Kidney (tissue), 14 donors: ENCODE results near the gene KIF16B. TPM values are rescaled to one million over a fixed set of nuclear protein-coding genes. Genes with fewer than 3 reads are reported as not detected.
A peak's percentile ranks its signal among the peaks of the same experiment; 100 is the strongest.

Source experiments
- DNase-seq, 5 donors: peaks; one replicate each; pipeline ENCODE4 v3.0.0-alpha.2; 2013 to 2020
- FAIRE-seq: peaks from 2 replicates; lab custom pipeline; 2012; peaks lifted over from hg19 to GRCh38; lab: Jason Lieb, UNC
- H3K27ac ChIP-seq, 2 donors: one replicate each; pipeline ENCODE4 v1.7.0; 2013; ENCODE audit warnings: low read depth in 2 of 2, low read length in 2 of 2, inconsistent platforms in 1 of 2
- H3K27me3 ChIP-seq: one replicate; pipeline ENCODE4 v1.7.1; 2013; ENCODE audit warnings: low read length, inconsistent platforms; ENCODE audit not compliant: control insufficient read depth, insufficient read depth
- H3K36me3 ChIP-seq, 3 donors: one replicate each; pipeline versions ENCODE4 v1.7.0 to v1.7.1; 2013; ENCODE audit warnings: low read length in 3 of 3, control low read depth in 1 of 3, inconsistent platforms in 1 of 3; ENCODE audit not compliant: insufficient read depth in 3 of 3, control insufficient read depth in 2 of 3
- H3K4me1 ChIP-seq, 3 donors: one replicate each; pipeline versions ENCODE4 v1.7.0 to v1.7.1; 2013; ENCODE audit warnings: low read length in 3 of 3, inconsistent platforms in 1 of 3, low read depth in 1 of 3; ENCODE audit not compliant: control insufficient read depth in 2 of 3, insufficient read depth in 2 of 3
- H3K4me3 ChIP-seq, 3 donors: one replicate each; pipeline versions ENCODE4 v1.7.0 to v1.8.1; 2013; ENCODE audit warnings: low read length in 3 of 3, control low read depth in 1 of 3, inconsistent platforms in 1 of 3
- H3K9ac ChIP-seq, 3 donors: one replicate each; pipeline versions ENCODE4 v1.7.0 to v1.7.1; 2013; ENCODE audit warnings: low read length in 3 of 3, control low read depth in 1 of 3, inconsistent platforms in 1 of 3
- H3K9me3 ChIP-seq, 3 donors: one replicate each; pipeline versions ENCODE4 v1.7.0 to v1.7.1; 2013; ENCODE audit warnings: low read length in 3 of 3, control low read depth in 1 of 3, inconsistent platforms in 1 of 3; ENCODE audit not compliant: control insufficient read depth in 2 of 3, insufficient read depth in 1 of 3
- CTCF ChIP-seq: IDR thresholded peaks from 3 replicates; pipeline ENCODE4 v1.5.1; 2012; ENCODE audit warnings: mild to moderate bottlenecking, moderate library complexity, borderline replicate concordance; ENCODE audit not compliant: insufficient read depth; ENCODE audit errors: extremely low read depth
- intact Hi-C: fragments of 100-400 bp; cut with DNase I; formaldehyde crosslinking; loops from one replicate; pipeline ENCODE4 v1.11.1; 2022
- polyA plus RNA-seq: library from polyadenylated mRNA; stranded (reverse); fragments of 350-450 nt; fragmentation: Illumina TruSeq; extraction: RNeasy Lipid Tissue Mini Kit (QIAGEN cat#74804); gene quantifications from one replicate; pipeline ENCODE4 v1.2.3, GENCODE V29; 2014; ENCODE audit warnings: low read depth, low replicate concordance; ENCODE audit not compliant: insufficient read depth
- total RNA-seq: library from RNA; stranded (reverse); fragmentation: NEBNext Ultra II Directional; extraction: Animal tissue kit (Norgen Biotek cat#: 25700); gene quantifications from one replicate; pipeline ENCODE4 v1.2.1, GENCODE V29; 2021
- donor health status: control.
- donor health status: control.
- donor health status: control.
- donor health status: control.
- donor health status: control.
- donor health status: DM: yes; HTN: yes; CAD: no.
- donor health status: Normal renal cell carcinoma (clear cell type).

The KIF16B gene
- total and polyA plus RNA-seq, 2 donors from 2014 or later, result 15.0 to 19.7 TPM

DNA sequence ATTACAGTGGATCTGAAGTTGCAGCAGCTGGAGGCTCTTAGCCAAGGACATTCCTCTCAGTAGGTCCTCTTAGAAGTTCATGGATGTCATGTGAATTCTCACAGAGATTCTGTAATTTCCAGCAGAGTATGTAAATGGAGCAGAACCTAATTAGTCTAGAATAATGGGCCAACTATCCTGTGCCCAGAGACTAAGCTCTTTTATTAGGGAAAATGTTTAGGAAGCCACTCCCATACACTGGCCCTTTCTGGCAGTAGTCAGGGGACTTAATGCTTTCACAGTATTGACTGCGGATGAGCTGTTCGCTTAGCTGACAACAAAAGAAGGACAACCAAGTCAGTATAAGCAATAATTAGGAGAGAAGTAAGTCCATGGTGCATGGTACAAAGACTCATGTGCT is 43.8 kb upstream of the KIF16B start:
- DNase-seq (no peak), FAIRE-seq (no peak)
- Histone ChIP-seq H3K9ac (no peak overlapping the region), H3K4me3 (no peak overlapping the region), H3K4me1 (no peaks in the 10 kb centered on the region), H3K27ac (no peak overlapping the region), H3K9me3 (peaks cover 0 to 5% (median 0%) of the 10 kb centered on the region in 3 donors), H3K36me3 (no peaks in the 10 kb centered on the region), H3K27me3 (no peaks in the 10 kb centered on the region)
- intact Hi-C loops, result no loop called here
- no peak for TF ChIP-seq CTCF

DNA sequence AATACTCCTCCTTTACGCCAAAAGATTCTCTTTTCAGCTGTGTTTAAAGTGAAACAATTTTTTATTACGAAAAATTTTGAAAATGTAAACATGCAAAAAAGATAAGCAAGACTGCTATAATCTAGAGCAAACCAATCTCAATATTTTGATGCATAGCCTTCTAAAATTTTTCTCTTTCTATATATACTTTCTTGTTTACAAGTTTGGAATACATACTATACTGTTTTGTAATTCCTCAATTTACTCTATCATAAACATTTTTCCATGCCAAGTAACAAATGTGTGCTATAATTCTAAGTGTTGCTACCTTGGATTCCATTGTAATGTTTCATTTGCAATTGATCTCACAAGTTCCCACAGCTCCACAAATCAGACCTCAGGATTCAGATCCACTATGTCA is 43.1 kb upstream of the KIF16B start:
- Histone ChIP-seq H3K4me3 (no peak overlapping the region), H3K27me3 (no peaks in the 10 kb centered on the region), H3K36me3 (no peaks in the 10 kb centered on the region), H3K27ac (no peak overlapping the region), H3K9ac (no peak overlapping the region), H3K4me1 (no peaks in the 10 kb centered on the region), H3K9me3 (peaks cover 0 to 5% (median 0%) of the 10 kb centered on the region in 3 donors)
- FAIRE-seq (no peak), DNase-seq (no peak)
- TF ChIP-seq CTCF, result no peak
- intact Hi-C loops, result no loop called here

GRCh38 chr20:16615199-16615598 is 42.0 kb upstream of the KIF16B start:
- peaks cover 0 to 5% (median 0%) of the 10 kb centered on the region in 3 donors for H3K9me3 ChIP-seq
- no peaks in the 10 kb centered on the region for H3K27me3 ChIP-seq
- H3K27ac ChIP-seq, result no peak overlapping the region
- no peak for TF ChIP-seq CTCF
- no peaks in the 10 kb centered on the region for H3K36me3 ChIP-seq
- no peaks in the 10 kb centered on the region for H3K4me1 ChIP-seq
- H3K4me3 ChIP-seq, result no peak overlapping the region
- FAIRE-seq (no peak), DNase-seq (peak in 4 of 5 donors; percentile 48 to 90 (median 62))
- intact Hi-C loops, result no loop called here
- H3K9ac ChIP-seq, result no peak overlapping the region

- no peak for FAIRE-seq
- Histone ChIP-seq H3K9me3 (peaks cover 0 to 5% (median 0%) of the 10 kb centered on the region in 3 donors), H3K9ac (no peak overlapping the region), H3K27me3 (no peaks in the 10 kb centered on the region), H3K4me1 (no peaks in the 10 kb centered on the region), H3K27ac (no peak overlapping the region), H3K4me3 (no peak overlapping the region), H3K36me3 (no peaks in the 10 kb centered on the region)
- intact Hi-C loops, result no loop called here
- TF ChIP-seq CTCF, result no peak
- DNase-seq, result no peak
Observed at GRCh38 chr20:16613954-16614353, 40.7 kb upstream of the KIF16B start.
